ENCODE measurements around the gene HOMER3. TPM values are rescaled to one million over a fixed set of nuclear protein-coding genes. Genes with fewer than 3 reads are reported as not detected.

The HOMER3 gene
- total RNA-seq, 1 donor from 2014 or later, result 68.9 TPM

DNA sequence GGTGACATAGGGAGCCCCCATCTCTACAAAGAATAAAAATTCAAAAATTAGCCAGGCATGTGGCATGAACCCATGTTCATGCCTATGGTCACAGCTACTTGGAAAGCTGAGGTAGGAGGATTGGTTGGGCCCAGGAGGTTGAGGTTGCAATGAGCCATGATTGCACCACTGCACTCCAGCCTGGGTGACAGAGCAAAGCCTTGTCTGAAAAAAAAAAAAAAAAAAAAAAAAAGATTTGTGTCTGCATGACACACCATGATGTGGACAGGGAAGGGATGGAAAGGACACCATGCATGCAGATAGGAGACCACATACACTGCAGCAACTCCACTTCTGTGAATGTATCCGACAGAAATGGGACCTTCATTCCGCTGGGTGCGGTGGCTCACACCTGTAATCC lies 34.0 kb upstream of the HOMER3 start:
- H3K36me3 Mint-ChIP-seq (ENCODE audit: unreplicated experiment), result no peaks in the 10 kb centered on the region
- H3K4me3 Mint-ChIP-seq (ENCODE audit: unreplicated experiment), result no peak overlapping the region
- TF ChIP-seq, protein P1, sequence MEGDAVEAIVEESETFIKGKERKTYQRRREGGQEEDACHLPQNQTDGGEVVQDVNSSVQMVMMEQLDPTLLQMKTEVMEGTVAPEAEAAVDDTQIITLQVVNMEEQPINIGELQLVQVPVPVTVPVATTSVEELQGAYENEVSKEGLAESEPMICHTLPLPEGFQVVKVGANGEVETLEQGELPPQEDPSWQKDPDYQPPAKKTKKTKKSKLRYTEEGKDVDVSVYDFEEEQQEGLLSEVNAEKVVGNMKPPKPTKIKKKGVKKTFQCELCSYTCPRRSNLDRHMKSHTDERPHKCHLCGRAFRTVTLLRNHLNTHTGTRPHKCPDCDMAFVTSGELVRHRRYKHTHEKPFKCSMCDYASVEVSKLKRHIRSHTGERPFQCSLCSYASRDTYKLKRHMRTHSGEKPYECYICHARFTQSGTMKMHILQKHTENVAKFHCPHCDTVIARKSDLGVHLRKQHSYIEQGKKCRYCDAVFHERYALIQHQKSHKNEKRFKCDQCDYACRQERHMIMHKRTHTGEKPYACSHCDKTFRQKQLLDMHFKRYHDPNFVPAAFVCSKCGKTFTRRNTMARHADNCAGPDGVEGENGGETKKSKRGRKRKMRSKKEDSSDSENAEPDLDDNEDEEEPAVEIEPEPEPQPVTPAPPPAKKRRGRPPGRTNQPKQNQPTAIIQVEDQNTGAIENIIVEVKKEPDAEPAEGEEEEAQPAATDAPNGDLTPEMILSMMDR (IDR thresholded peaks at IDR 0.05), result no peak
- DNase-seq (ENCODE audit: extremely low spot score, unreplicated experiment), result no peak
- H3K27ac Mint-ChIP-seq (ENCODE audit: unreplicated experiment), result no peak overlapping the region
- H3K4me1 Mint-ChIP-seq (ENCODE audit: unreplicated experiment), result peaks cover 16% of the 10 kb centered on the region
- H3K27me3 Mint-ChIP-seq (ENCODE audit: unreplicated experiment), result no peaks in the 10 kb centered on the region
- H3K9me3 Mint-ChIP-seq (ENCODE audit: unreplicated experiment), result no peaks in the 10 kb centered on the region

DNA sequence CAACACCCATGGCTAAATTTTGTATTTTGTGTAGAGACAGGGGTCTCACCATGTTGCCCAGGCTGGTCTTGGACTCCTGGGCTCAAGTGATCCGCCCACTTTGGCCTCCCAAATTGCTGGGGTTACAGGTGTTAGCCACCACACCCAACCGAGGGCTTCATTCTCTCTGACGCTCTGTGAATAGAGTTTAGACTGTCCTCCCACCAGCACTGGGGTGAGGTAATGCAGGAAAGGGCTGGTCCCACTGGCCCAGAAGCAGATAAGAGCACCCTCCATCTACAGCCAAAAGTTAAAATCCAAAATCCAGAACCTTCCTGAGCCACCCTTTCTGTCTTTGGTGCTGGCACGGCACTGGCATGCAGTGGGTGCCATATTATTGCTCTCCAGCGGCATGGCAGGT lies 31.8 kb upstream of the HOMER3 start:
- H3K27ac Mint-ChIP-seq (ENCODE audit: unreplicated experiment), result peak overlapping the region; percentile 65
- no peaks in the 10 kb centered on the region for H3K27me3 Mint-ChIP-seq (ENCODE audit: unreplicated experiment)
- peaks cover 28% of the 10 kb centered on the region for H3K4me1 Mint-ChIP-seq (ENCODE audit: unreplicated experiment)
- no peak for DNase-seq (ENCODE audit: extremely low spot score, unreplicated experiment)
- TF ChIP-seq, protein P1 (IDR thresholded peaks at IDR 0.05), result no peak
- no peak overlapping the region for H3K4me3 Mint-ChIP-seq (ENCODE audit: unreplicated experiment)
- H3K36me3 Mint-ChIP-seq (ENCODE audit: unreplicated experiment), result no peaks in the 10 kb centered on the region
- no peaks in the 10 kb centered on the region for H3K9me3 Mint-ChIP-seq (ENCODE audit: unreplicated experiment)

DNA sequence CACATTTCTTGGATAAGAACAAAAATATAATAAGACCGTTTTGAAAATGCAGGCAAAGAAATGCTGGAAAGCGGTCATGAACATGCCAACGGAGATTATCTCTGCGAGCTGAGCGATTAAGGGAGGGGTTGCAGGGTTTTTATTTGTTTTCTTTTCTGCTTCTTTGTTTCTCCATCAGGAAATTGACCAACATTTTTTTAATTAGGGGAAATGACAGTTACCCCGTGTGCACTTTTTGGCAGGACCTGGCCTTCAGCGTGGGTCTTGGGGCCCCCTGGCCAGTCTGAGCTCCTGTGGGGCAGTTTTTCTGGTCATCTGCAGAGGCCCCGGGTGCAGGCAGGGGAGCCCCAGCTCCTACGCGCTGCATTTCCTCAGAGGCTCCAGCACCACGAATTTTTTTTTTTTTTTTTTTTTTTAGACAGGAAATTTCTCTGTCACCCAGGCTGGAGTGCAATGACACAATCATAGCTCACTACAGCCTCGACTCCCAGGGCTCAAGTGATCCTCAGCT lies 31.3 kb upstream of the HOMER3 start:
- H3K27me3 Mint-ChIP-seq (ENCODE audit: unreplicated experiment), result no peaks in the 10 kb centered on the region
- H3K9me3 Mint-ChIP-seq (ENCODE audit: unreplicated experiment), result no peaks in the 10 kb centered on the region
- no peak for DNase-seq (ENCODE audit: extremely low spot score, unreplicated experiment)
- peak overlapping the region; percentile 65 for H3K27ac Mint-ChIP-seq (ENCODE audit: unreplicated experiment)
- H3K4me1 Mint-ChIP-seq (ENCODE audit: unreplicated experiment), result peaks cover 32% of the 10 kb centered on the region
- TF ChIP-seq, protein P1 (IDR thresholded peaks at IDR 0.05), result no peak
- no peaks in the 10 kb centered on the region for H3K36me3 Mint-ChIP-seq (ENCODE audit: unreplicated experiment)
- H3K4me3 Mint-ChIP-seq (ENCODE audit: unreplicated experiment), result no peak overlapping the region

DNA sequence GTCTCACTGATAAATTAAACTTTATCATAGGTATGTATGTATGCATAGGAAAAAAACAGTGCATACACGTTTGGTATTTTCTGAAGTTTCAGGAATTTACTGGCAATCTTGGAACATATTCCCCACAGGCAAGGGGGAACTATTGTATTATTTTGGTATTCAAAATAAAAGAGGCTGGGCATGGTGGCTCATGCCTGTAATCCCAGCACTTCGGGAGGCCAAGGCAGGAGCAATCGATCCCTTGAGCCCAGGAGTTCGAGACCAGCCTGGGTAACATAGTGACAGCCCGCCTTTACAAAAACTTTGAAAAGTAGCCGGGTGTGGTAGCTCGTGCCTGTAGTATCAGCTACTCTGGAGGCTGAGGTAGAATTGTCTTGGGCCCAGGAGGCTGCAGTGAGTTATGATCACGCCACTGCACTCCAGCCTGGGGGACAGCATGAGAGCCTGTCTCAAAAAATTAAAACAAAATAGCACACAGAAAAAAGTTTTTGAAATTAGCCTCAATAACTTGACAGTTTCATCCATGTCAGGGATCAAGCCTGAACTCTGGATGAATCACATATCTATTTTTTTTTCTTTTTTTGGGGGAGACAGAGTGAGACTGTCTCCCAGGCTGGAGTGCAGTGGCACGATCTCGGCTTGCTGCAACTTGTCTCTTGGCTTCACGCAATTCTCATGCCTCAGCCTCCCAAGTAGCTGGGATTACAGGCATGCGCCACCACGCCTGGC lies 29.1 kb upstream of the HOMER3 start:
- H3K9me3 Mint-ChIP-seq (ENCODE audit: unreplicated experiment), result no peaks in the 10 kb centered on the region
- peaks cover 33% of the 10 kb centered on the region for H3K4me1 Mint-ChIP-seq (ENCODE audit: unreplicated experiment)
- peak overlapping the region; percentile 92 for H3K27ac Mint-ChIP-seq (ENCODE audit: unreplicated experiment)
- TF ChIP-seq, protein P1 (IDR thresholded peaks at IDR 0.05), result no peak
- no peak overlapping the region for H3K4me3 Mint-ChIP-seq (ENCODE audit: unreplicated experiment)
- no peaks in the 10 kb centered on the region for H3K36me3 Mint-ChIP-seq (ENCODE audit: unreplicated experiment)
- no peaks in the 10 kb centered on the region for H3K27me3 Mint-ChIP-seq (ENCODE audit: unreplicated experiment)
- DNase-seq (ENCODE audit: extremely low spot score, unreplicated experiment), result no peak

DNA sequence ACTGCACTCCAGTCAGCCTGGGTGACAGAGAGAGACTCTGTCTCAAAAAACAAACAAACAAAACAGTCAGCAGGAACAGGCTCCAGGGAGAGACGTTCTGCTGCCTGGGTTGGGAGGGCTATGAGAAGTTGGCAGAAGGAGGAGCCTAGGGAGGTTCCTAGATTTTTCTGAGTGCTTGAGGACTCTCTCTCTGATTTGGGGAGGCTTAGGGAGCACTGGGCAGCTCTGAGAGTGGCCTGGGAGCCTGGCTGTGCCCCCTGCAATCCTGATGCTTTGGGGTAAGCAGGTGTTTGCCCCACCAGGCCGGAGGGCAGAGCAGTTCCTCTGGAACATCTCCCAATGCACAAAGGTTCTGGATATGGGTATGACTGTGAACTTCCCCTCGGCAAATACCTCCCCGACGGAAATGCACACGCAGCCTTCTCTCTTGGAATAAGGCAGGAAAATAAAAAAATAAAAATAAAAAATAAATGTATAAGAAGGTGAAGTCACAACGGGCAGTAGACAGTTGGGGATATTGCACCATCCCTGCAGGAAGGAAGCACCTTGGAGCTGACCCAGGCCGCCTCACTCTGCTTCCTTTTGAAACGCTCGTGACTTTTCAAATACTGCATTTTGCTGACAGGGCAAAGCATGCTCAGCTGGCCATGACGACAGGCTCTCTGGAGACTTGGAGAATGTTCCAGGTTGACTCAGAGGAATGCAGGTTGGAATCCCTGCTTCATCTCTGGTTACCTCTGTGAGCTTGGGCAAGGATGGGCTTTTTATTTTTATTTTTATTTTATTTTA lies 26.5 kb upstream of the HOMER3 start:
- no peak for DNase-seq (ENCODE audit: extremely low spot score, unreplicated experiment)
- Mint-ChIP-seq H3K27ac (ENCODE audit: unreplicated experiment) (peak overlapping the region; percentile 57), H3K27me3 (ENCODE audit: unreplicated experiment) (no peaks in the 10 kb centered on the region), H3K9me3 (ENCODE audit: unreplicated experiment) (no peaks in the 10 kb centered on the region), H3K4me1 (ENCODE audit: unreplicated experiment) (peaks cover 31% of the 10 kb centered on the region), H3K36me3 (ENCODE audit: unreplicated experiment) (no peaks in the 10 kb centered on the region), H3K4me3 (ENCODE audit: unreplicated experiment) (no peak overlapping the region)
- TF ChIP-seq, protein P1 (IDR thresholded peaks at IDR 0.05), result no peak
